Calu3 (cell line): ENCODE results near the gene MARCHF2. TPM values are rescaled to one million over a fixed set of nuclear protein-coding genes. Genes with fewer than 3 reads are reported as not detected.
"Not testable (repeated sequence)": the region's sequence is repeated elsewhere in the genome, so short reads cannot be mapped to it uniquely, and the experiment has no call there.

ENCODE experiments used
- BruUV-seq: library from RNA; stranded (reverse); fragments of 400-500 nt; replicated peaks from 2 replicates; lab custom pipeline; 2021; lab: Mats Ljungman, UMichigan
- CTCF ChIA-PET: fragments of 300-600 bp; sonication (Branson Sonifier 250); formaldehyde crosslinking; loops from one replicate; lab custom pipeline; 2022; ENCODE audit warnings: antibody characterized with exemption; lab: Charles Lee
- DNase-seq: peaks from one replicate; pipeline ENCODE4 v3.0.0; 2022
- H3K27ac Mint-ChIP-seq: one replicate; pipeline ENCODE4 v1.8.0; 2022; ENCODE audit warnings: mixed read lengths; ENCODE audit not compliant: unreplicated experiment
- H3K27me3 Mint-ChIP-seq: one replicate; pipeline ENCODE4 v1.8.0; 2022; ENCODE audit warnings: mixed read lengths; ENCODE audit not compliant: unreplicated experiment
- H3K36me3 Mint-ChIP-seq: one replicate; pipeline ENCODE4 v1.8.0; 2022; ENCODE audit warnings: mild to moderate bottlenecking, moderate library complexity, mixed read lengths; ENCODE audit not compliant: insufficient read depth, unreplicated experiment
- H3K4me1 Mint-ChIP-seq: one replicate; pipeline ENCODE4 v1.8.0; 2022; ENCODE audit warnings: mild to moderate bottlenecking, low read depth, mixed read lengths; ENCODE audit not compliant: unreplicated experiment
- H3K4me3 Mint-ChIP-seq: one replicate; pipeline ENCODE4 v1.8.0; 2022; ENCODE audit warnings: mild to moderate bottlenecking, low read depth, moderate library complexity, mixed read lengths; ENCODE audit not compliant: unreplicated experiment
- H3K9me3 Mint-ChIP-seq: one replicate; pipeline ENCODE4 v1.8.0; 2022; ENCODE audit warnings: low read depth, mixed read lengths; ENCODE audit not compliant: unreplicated experiment
- intact Hi-C: fragments of 100-400 bp; cut with micrococcal nuclease; formaldehyde crosslinking; loops from one replicate; pipeline ENCODE4 v1.10.0; 2022; ENCODE audit not compliant: unreplicated experiment
- total RNA-seq: library from RNA; stranded (reverse); gene quantifications from 2 replicates; pipeline ENCODE4 v1.2.3, GENCODE V29; 2022
- TF ChIP-seq, protein P1 (sequence below): fragments of 200-600 bp; IDR thresholded peaks from one replicate; pipeline ENCODE4 v1.8.0; 2022; ENCODE audit warnings: antibody characterized with exemption; ENCODE audit not compliant: unreplicated experiment

Gene MARCHF2
- total RNA-seq, 1 experiment from 2014 or later, result 10.1 TPM

DNA sequence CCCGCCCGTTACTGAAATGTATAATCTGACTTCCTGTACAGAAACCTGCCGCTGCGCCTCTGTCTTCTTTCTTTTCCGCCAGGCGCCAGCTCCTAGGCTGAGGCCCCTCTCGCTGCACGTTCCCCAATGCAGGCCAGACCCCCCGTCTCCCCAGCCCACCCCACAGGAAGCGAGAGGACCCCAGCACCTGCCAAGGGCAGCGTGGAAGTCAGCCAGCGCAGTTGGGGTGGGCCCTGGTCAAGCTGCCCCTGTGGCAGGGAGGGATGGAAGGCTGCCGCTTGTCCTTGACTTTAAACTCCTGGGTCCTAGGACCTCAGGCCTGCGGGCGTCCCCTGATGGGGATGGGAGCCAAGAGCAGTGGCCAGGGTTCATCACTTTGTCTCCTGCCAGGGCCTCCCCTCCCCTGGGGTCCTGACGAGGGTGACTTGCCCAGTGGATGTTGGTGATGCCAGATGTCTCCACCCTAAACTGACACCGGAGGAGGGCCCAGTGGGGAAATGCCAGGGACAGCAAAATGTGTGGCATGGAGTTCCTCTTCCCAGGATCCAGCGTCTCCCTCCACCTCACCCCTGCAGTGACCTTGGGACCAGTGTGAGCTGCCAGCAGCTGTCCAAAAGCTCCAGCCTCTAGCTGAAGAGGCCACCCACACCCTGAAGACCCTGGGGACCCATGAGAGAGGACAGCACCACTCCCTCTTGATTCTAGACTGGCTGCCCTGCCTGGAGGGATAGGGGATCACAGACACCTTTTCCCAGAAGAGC lies 8.5 kb upstream of the MARCHF2 start:
- H3K9me3 Mint-ChIP-seq, result no peaks in the 10 kb centered on the region
- H3K4me3 Mint-ChIP-seq, result no peak overlapping the region
- H3K4me1 Mint-ChIP-seq, result no peaks in the 10 kb centered on the region
- TF ChIP-seq, protein P1, sequence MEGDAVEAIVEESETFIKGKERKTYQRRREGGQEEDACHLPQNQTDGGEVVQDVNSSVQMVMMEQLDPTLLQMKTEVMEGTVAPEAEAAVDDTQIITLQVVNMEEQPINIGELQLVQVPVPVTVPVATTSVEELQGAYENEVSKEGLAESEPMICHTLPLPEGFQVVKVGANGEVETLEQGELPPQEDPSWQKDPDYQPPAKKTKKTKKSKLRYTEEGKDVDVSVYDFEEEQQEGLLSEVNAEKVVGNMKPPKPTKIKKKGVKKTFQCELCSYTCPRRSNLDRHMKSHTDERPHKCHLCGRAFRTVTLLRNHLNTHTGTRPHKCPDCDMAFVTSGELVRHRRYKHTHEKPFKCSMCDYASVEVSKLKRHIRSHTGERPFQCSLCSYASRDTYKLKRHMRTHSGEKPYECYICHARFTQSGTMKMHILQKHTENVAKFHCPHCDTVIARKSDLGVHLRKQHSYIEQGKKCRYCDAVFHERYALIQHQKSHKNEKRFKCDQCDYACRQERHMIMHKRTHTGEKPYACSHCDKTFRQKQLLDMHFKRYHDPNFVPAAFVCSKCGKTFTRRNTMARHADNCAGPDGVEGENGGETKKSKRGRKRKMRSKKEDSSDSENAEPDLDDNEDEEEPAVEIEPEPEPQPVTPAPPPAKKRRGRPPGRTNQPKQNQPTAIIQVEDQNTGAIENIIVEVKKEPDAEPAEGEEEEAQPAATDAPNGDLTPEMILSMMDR, result no peak
- H3K27me3 Mint-ChIP-seq, result no peaks in the 10 kb centered on the region
- H3K27ac Mint-ChIP-seq, result no peak overlapping the region
- peaks cover 9% of the 10 kb centered on the region for H3K36me3 Mint-ChIP-seq
- intact Hi-C loops, result no loop called here
- CTCF ChIA-PET, result no interaction called here
- BruUV-seq, result no TSS peak
- DNase-seq, result no peak

DNA sequence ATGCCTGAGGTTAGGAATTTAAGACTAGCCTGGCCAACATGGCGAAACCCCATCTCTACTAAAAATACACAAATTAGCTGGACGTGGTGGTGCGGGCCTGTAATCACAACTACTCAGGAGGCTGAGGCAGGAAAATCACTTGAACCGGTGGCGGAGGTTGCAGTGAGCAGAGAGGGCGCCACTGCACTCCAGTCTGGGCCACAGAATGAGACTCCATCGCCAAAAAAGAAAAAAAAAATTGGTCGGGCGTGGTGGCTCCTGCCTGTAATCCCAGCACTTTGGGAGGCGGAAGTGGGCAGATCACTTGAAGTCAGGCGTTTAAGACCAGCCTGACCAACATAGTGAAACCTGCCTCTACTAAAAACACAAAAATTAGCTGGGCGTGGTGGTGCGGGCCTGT lies 2.4 kb upstream of the MARCHF2 start:
- CTCF ChIA-PET, H3K27ac Mint-ChIP-seq: not testable (repeated sequence)

DNA sequence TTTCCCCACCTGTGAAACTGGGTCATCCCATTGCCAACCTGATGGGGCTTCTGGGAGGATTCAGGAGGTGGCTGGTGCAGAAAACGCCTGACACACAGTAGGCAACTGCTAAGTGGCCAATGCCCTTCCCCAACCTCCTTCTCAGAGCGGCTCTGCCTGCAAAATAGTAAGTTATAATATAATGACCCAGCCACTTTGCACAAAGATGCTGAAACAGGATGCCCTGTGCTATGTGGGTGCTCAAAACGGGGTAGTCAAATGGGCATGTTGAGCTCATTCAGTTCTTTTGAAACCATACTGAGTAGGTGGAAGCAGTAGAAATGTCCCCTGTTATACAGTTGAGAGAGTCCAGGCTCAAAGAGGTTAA lies 507 bp downstream of the MARCHF2 start:
- CTCF ChIA-PET, result interaction anchor here (0.5 to 1.6 kb wide), 10 partner anchors 11 to 159 kb away, joined by 3 to 8 read pairs (median 4); partner anchors contain the start of genes HNRNPM and RAB11B
- H3K27ac Mint-ChIP-seq, result no peak overlapping the region
- TF ChIP-seq, protein P1, result no peak
- no peaks in the 10 kb centered on the region for H3K36me3 Mint-ChIP-seq
- no peak overlapping the region for H3K4me3 Mint-ChIP-seq
- no peaks in the 10 kb centered on the region for H3K27me3 Mint-ChIP-seq
- no peaks in the 10 kb centered on the region for H3K4me1 Mint-ChIP-seq
- intact Hi-C loops, result no loop called here
- H3K9me3 Mint-ChIP-seq, result no peaks in the 10 kb centered on the region
- BruUV-seq, result no TSS peak
- no peak for DNase-seq

More for the DNA sequence above, 2.4 kb upstream of the MARCHF2 start:
- DNase-seq, H3K36me3 Mint-ChIP-seq, H3K4me1 Mint-ChIP-seq, H3K27me3 Mint-ChIP-seq, H3K4me3 Mint-ChIP-seq, BruUV-seq, intact Hi-C loops, H3K9me3 Mint-ChIP-seq: not testable (repeated sequence)

DNA sequence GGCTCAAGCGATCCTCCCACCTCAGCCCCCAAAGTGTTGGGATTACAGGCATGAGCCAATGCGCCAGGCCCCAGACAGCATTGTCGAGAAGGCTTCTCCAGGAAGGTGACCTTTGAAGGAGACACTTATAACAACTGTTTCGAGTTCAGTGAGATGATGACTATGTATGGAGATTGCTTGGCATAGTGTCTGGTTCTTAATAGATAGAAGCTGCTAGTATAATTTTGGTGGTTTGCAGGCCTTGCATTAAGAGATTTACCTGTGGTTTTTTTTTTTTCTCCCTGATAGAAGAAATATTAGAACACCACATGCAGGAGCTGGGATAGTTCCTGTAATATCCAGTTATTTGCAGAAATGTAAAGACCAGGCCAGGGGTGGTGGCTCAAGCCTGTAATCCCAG lies 3.7 kb downstream of the MARCHF2 start:
- BruUV-seq, result no TSS peak
- TF ChIP-seq, protein P1, result no peak
- intact Hi-C loops, result no loop called here
- CTCF ChIA-PET, result no interaction called here
- no peaks in the 10 kb centered on the region for H3K9me3 Mint-ChIP-seq
- no peaks in the 10 kb centered on the region for H3K4me1 Mint-ChIP-seq
- H3K27me3 Mint-ChIP-seq, result no peaks in the 10 kb centered on the region
- no peak for DNase-seq
- no peaks in the 10 kb centered on the region for H3K36me3 Mint-ChIP-seq
- no peak overlapping the region for H3K27ac Mint-ChIP-seq
- H3K4me3 Mint-ChIP-seq, result no peak overlapping the region
